RWPE2 (cell line): Measurements from ENCODE around the gene WNT9A.

Experiments
- ATAC-seq: fragments of 200-7000 bp; cut with Tn5 transposase; 3 replicates; pipeline ENCODE4 v1.9.1; 2021; ENCODE audit warnings: low read depth
- DNase-seq: peaks from one replicate; pipeline ENCODE4 v3.0.0-alpha.2; 2020; ENCODE audit warnings: low spot score
- H3K27ac ChIP-seq: fragments of 450-650 bp; 2 replicates; pipeline ENCODE4 v1.5.1; 2017; ENCODE audit warnings: mild to moderate bottlenecking; ENCODE audit not compliant: poor library complexity, severe bottlenecking
- H3K27me3 ChIP-seq: fragments of 250-450 bp; sonication (Bioruptor Pico); 2 replicates; pipeline ENCODE4 v1.5.1; 2021; ENCODE audit warnings: mild to moderate bottlenecking, moderate library complexity; ENCODE audit not compliant: insufficient read depth, poor library complexity, severe bottlenecking
- H3K36me3 ChIP-seq: fragments of 250-450 bp; sonication (Bioruptor Pico); 2 replicates; pipeline ENCODE4 v1.5.1; 2020; ENCODE audit warnings: low read depth, mild to moderate bottlenecking, moderate library complexity
- H3K4me1 ChIP-seq: fragments of 250-450 bp; sonication (Bioruptor Pico); 2 replicates; pipeline ENCODE4 v1.5.1; 2021; ENCODE audit warnings: mild to moderate bottlenecking, moderate library complexity; ENCODE audit not compliant: insufficient read depth, poor library complexity, severe bottlenecking
- H3K4me3 ChIP-seq: fragments of 250-450 bp; sonication (Bioruptor Pico); 2 replicates; pipeline ENCODE4 v1.5.1; 2021; ENCODE audit warnings: mild to moderate bottlenecking, moderate library complexity; ENCODE audit not compliant: severe bottlenecking
- H3K9me3 ChIP-seq: fragments of 250-450 bp; sonication (Bioruptor Pico); 2 replicates; pipeline ENCODE4 v1.5.1; 2021; ENCODE audit warnings: mild to moderate bottlenecking, moderate library complexity; ENCODE audit not compliant: severe bottlenecking
- TF ChIP-seq, protein P1 (sequence below): fragments of 450-650 bp; IDR thresholded peaks from one replicate; pipeline ENCODE4 v1.5.1; 2017; ENCODE audit warnings: mild to moderate bottlenecking, moderate library complexity; ENCODE audit not compliant: poor library complexity, severe bottlenecking

Gene WNT9A

GRCh38 chr1:227913764-227914721 lies 33.7 kb downstream of the WNT9A start:
- Histone ChIP-seq H3K27me3 (no peaks in the 10 kb centered on the region), H3K4me3 (no peak overlapping the region), H3K27ac (no peak overlapping the region), H3K4me1 (peaks cover 6% of the 10 kb centered on the region), H3K9me3 (no peaks in the 10 kb centered on the region), H3K36me3 (no peaks in the 10 kb centered on the region)
- TF ChIP-seq, protein P1, sequence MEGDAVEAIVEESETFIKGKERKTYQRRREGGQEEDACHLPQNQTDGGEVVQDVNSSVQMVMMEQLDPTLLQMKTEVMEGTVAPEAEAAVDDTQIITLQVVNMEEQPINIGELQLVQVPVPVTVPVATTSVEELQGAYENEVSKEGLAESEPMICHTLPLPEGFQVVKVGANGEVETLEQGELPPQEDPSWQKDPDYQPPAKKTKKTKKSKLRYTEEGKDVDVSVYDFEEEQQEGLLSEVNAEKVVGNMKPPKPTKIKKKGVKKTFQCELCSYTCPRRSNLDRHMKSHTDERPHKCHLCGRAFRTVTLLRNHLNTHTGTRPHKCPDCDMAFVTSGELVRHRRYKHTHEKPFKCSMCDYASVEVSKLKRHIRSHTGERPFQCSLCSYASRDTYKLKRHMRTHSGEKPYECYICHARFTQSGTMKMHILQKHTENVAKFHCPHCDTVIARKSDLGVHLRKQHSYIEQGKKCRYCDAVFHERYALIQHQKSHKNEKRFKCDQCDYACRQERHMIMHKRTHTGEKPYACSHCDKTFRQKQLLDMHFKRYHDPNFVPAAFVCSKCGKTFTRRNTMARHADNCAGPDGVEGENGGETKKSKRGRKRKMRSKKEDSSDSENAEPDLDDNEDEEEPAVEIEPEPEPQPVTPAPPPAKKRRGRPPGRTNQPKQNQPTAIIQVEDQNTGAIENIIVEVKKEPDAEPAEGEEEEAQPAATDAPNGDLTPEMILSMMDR, result no peak
- DNase-seq, result no peak
- no peak for ATAC-seq

- Histone ChIP-seq H3K4me3 (no peak overlapping the region), H3K9me3 (no peaks in the 10 kb centered on the region), H3K27ac (no peak overlapping the region), H3K27me3 (no peaks in the 10 kb centered on the region), H3K4me1 (peaks cover 6% of the 10 kb centered on the region), H3K36me3 (no peaks in the 10 kb centered on the region)
- ATAC-seq (no peak), DNase-seq (no peak)
- TF ChIP-seq, protein P1, result no peak
Observed at GRCh38 chr1:227913396-227913763, 34.4 kb downstream of the WNT9A start.

- Histone ChIP-seq H3K9me3 (no peaks in the 10 kb centered on the region), H3K27ac (no peak overlapping the region), H3K27me3 (no peaks in the 10 kb centered on the region), H3K4me3 (no peak overlapping the region), H3K4me1 (peaks cover 6% of the 10 kb centered on the region), H3K36me3 (no peaks in the 10 kb centered on the region)
- TF ChIP-seq, protein P1, result no peak
- DNase-seq (no peak), ATAC-seq (no peak)
Observed at GRCh38 chr1:227912866-227913265, 34.9 kb downstream of the WNT9A start.

DNA sequence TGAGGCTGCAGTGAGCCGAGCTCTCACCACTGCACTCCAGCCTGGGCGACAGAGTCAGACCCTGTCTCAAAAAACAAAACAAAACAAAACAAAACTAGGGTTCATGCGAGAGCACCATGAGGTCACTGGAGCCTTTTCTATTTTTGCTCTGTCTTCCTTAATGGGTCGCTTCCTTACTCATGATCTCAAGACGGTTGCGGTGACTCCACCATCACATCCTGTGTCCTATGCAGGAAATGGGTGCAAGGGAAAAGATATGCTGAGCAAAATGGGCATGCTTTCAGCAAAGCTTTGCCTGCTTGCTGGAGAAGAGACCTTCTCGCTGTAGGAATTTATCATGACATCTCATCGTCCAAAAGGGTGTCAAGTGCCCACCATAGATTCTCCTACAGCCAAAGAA lies 36.4 kb downstream of the WNT9A start:
- TF ChIP-seq, protein P1, result no peak
- no peaks in the 10 kb centered on the region for H3K27me3 ChIP-seq
- H3K36me3 ChIP-seq, result no peaks in the 10 kb centered on the region
- H3K9me3 ChIP-seq, result no peaks in the 10 kb centered on the region
- no peak overlapping the region for H3K27ac ChIP-seq
- peaks cover 6% of the 10 kb centered on the region for H3K4me1 ChIP-seq
- no peak for DNase-seq
- ATAC-seq, result no peak
- no peak overlapping the region for H3K4me3 ChIP-seq
